ENCODE measurements around the gene CASP8AP2. TPM values are rescaled to one million over a fixed set of nuclear protein-coding genes. Genes with fewer than 3 reads are reported as not detected.

Gene CASP8AP2
- total and polyA plus RNA-seq, 2 of the 13 experiments (the other 11 are each of a cell fraction or from before 2014, with no cell fraction given), result 5.7 to 13.5 TPM

DNA sequence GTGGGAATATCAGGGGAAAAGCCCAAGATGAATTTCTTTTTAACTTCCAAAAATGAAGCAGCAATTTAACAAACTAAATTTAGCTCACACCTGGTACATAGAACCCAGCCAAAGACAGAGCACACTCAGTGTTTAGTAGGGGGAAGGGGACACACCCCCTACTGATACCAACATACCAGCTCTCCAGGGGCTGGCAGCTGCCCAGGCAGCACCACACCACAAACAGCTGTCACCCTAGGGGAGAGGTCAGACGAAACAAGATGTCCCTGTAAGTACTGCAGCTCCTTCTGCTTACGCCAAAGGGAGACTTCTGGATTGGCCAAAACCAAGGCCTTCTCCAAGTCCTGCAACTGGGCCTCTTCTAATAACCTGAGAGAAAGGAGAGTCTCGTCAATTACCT is 36.1 kb upstream of the CASP8AP2 start:
- Histone ChIP-seq H3K27ac (ENCODE audit: extremely low read length, insufficient read depth, low read length) (no peak overlapping the region), H3K9ac (ENCODE audit: insufficient read depth, low read depth, low read length) (no peak overlapping the region), H3K9me3 (ENCODE audit: low read length) (no peaks in the 10 kb centered on the region), H4K20me1 (ENCODE audit: insufficient read depth, low read length) (no peaks in the 10 kb centered on the region), H3K36me3 (replicated peaks in 1 of 2; ENCODE audit: control insufficient read depth in 1 of 2, insufficient read depth in 2 of 2, low read length in 2 of 2) (peaks cover 16 to 54% of the 10 kb centered on the region in 2 experiments; a peak in 4 of 5 replicates), H3K4me3 (replicated peaks in 1 of 3; ENCODE audit: insufficient read depth in 1 of 3, low read depth in 2 of 3, low read length in 3 of 3) (no peak overlapping the region), H2AFZ (ENCODE audit: low read length) (no peak overlapping the region), H3K4me2 (ENCODE audit: low read depth, low read length) (no peak overlapping the region), H3K4me1 (ENCODE audit: insufficient read depth, low read length) (no peaks in the 10 kb centered on the region), H3K79me2 (ENCODE audit: insufficient read depth, low read length) (no peaks in the 10 kb centered on the region), H3K27me3 (ENCODE audit: control insufficient read depth in 1 of 2, insufficient read depth in 2 of 2, low read length in 2 of 2) (no peaks in the 10 kb centered on the region)
- TF ChIP-seq, protein P1, sequence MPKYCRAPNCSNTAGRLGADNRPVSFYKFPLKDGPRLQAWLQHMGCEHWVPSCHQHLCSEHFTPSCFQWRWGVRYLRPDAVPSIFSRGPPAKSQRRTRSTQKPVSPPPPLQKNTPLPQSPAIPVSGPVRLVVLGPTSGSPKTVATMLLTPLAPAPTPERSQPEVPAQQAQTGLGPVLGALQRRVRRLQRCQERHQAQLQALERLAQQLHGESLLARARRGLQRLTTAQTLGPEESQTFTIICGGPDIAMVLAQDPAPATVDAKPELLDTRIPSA (CRISPR knock-in tag; IDR thresholded peaks at IDR 0.05; ENCODE audit: borderline replicate concordance), result no peak
- TF ChIP-seq IKZF1 (IDR thresholded peaks at IDR 0.05) (no peak), MATR3 (CRISPR knock-in tag; IDR thresholded peaks at IDR 0.05) (no peak), ZNF367 (CRISPR knock-in tag; IDR thresholded peaks at IDR 0.05; ENCODE audit: borderline replicate concordance) (no peak), DR1 (CRISPR knock-in tag; IDR thresholded peaks at IDR 0.05) (no peak), U2AF2 (IDR thresholded peaks at IDR 0.05; ENCODE audit: low read depth, low read length) (no peak), SIX4 (CRISPR knock-in tag; IDR thresholded peaks at IDR 0.05) (no peak), ZNF557 (CRISPR knock-in tag; IDR thresholded peaks at IDR 0.05) (no peak), ZNF816 (CRISPR knock-in tag; IDR thresholded peaks at IDR 0.05; ENCODE audit: borderline replicate concordance) (no peak), RFXANK (CRISPR knock-in tag; IDR thresholded peaks at IDR 0.05) (no peak), ZNF572 (CRISPR knock-in tag; IDR thresholded peaks at IDR 0.05) (no peak), ZNF652 (CRISPR knock-in tag; IDR thresholded peaks at IDR 0.05; ENCODE audit: borderline replicate concordance, low read depth) (no peak), MAFG (CRISPR knock-in tag; IDR thresholded peaks at IDR 0.05) (no peak), TP53 (CRISPR knock-in tag; conservative IDR thresholded peaks at IDR 0.05) (no peak), ZNF382 (CRISPR knock-in tag; IDR thresholded peaks at IDR 0.05; ENCODE audit: borderline replicate concordance) (no peak), SNRNP70 (IDR thresholded peaks at IDR 0.05; ENCODE audit: low read depth, low read length) (no peak)
- TF ChIP-seq, protein P2, sequence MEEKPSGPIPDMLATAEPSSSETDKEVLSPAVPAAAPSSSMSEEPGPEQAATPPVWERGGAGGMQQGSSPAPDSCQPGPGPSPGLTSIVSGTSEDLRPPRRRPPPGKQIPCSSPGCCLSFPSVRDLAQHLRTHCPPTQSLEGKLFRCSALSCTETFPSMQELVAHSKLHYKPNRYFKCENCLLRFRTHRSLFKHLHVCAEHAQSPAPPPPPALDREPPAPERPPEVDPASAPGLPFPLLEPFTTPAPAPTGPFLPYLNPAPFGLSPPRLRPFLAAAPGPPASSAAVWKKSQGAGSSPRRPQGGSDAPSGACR (CRISPR knock-in tag; IDR thresholded peaks at IDR 0.05), result no peak
- ATAC-seq, result no peak
- ChIA-PET CTCF (ENCODE audit: low intra/inter-chr PET ratio, low total read pairs) (no interaction called here), POLR2A (no interaction called here)
- intact Hi-C loops (cut with micrococcal nuclease; ENCODE audit: unreplicated experiment), result loop anchor here (5.0 kb wide), 1 partner anchor 86 kb away; no protein-coding TSS in a partner anchor
- no peak for DNase-seq (ENCODE audit: low spot score)
- BruUV-seq (replicated peaks), result no TSS peak
- in situ Hi-C loops (cut with HindIII; ENCODE audit: extremely low pct_ligation_motif_present, low pct_unique_long_range_greater_than_20kb), result no loop called here
- FAIRE-seq, result no peak
- 100% methylated on average over 3 of the region's 3 CpGs for WGBS (ENCODE audit: low lambda C conversion rate)

All from HepG2 (cell line).